ENCODE results near the gene CELA3A. TPM values are rescaled to one million over a fixed set of nuclear protein-coding genes. Genes with fewer than 3 reads are reported as not detected.

Gene CELA3A
- total and polyA plus RNA-seq, 12 donors: 1.6 to 9.4 (median 3.1) TPM; not detected in 7

DNA sequence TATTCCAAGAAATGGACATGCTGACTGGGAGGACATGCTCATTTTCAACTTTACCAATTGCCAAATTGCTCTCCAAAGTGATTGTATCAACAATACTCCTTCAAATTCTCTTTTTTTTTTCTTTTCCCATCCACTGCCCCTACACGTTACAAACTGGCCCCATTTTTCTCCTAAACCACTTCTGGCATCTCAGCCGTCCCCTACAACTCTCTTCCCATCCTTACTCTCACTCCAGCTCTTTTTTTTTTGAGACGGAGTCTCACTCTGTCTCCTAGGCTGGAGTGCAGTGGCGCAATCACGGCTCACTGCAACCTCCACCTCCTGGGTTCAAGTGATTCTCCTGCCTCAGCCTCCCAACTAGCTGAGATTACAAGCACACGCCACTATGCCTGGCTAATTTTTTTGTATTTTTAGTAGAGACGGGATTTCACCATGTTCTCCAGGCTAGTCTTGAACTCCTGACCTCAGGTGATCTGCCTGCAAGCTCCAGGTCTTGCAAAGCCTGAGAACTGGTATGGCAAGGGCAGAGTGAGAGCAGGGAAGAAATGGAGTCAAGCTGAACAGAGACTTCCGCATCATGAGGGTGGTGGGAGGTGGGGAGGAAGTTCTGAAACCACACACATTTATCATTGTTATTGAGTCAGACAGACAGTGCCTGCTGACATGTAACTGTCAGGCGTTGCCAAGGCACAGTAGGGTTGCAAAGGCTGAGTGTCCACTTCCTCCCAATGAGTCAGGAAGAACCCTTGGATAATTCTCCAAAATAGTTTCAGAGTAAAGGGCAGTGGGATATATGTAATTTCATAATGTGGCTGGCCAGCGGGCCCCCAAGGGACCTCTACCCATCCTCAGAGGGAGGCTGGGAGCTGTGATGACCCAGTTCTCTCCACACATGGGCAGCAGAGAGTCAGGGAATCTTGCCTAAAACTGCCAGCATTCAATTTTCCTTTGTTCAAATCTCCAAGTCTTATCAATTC lies 17.4 kb downstream of the CELA3A start:
- H3K27ac ChIP-seq: peak overlapping the region in 2 of 5 donors; percentile 1 to 69
- intact Hi-C loops (cut with DNase I): no loop called here

DNA sequence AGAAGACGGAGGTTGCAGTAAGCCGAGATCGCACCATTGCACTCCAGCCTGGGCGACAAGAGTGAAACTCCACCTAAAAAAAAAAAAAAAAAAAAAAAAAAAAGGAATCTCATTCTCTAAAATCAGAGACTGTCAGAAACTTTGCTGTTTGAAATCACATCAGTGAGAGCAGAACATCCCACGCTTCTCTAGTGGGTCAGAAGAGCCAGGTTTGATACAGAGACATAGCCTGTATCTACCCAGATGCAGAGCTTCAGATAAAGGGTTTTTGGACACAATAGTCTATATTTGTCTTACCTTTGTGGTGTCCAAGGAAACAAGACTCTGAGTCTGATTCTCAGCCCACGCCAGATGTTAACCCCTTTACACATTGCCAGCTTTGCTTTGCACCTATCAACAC lies 19.6 kb downstream of the CELA3A start:
- no peaks in the 10 kb centered on the region for H3K27me3 ChIP-seq
- WGBS, 4 donors: 91 to 96% (median 93%) methylated on average over 6 of the region's 6 CpGs
- H3K4me3 ChIP-seq: no peak overlapping the region
- TF ChIP-seq POLR2A (IDR thresholded peaks at IDR 0.05): no peak
- TF ChIP-seq, protein P1, sequence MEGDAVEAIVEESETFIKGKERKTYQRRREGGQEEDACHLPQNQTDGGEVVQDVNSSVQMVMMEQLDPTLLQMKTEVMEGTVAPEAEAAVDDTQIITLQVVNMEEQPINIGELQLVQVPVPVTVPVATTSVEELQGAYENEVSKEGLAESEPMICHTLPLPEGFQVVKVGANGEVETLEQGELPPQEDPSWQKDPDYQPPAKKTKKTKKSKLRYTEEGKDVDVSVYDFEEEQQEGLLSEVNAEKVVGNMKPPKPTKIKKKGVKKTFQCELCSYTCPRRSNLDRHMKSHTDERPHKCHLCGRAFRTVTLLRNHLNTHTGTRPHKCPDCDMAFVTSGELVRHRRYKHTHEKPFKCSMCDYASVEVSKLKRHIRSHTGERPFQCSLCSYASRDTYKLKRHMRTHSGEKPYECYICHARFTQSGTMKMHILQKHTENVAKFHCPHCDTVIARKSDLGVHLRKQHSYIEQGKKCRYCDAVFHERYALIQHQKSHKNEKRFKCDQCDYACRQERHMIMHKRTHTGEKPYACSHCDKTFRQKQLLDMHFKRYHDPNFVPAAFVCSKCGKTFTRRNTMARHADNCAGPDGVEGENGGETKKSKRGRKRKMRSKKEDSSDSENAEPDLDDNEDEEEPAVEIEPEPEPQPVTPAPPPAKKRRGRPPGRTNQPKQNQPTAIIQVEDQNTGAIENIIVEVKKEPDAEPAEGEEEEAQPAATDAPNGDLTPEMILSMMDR (IDR thresholded peaks at IDR 0.05): no peak
- no peaks in the 10 kb centered on the region for H3K36me3 ChIP-seq (replicated peaks in 1 of 2)
- H3K9me3 ChIP-seq (replicated peaks in 1 of 3): no peaks in the 10 kb centered on the region
- H3K4me1 ChIP-seq (replicated peaks in 1 of 2): peaks cover 0 to 15% of the 10 kb centered on the region in 2 donors
- no peak overlapping the region for H3K27ac ChIP-seq
- DNase-seq: no peak
- intact Hi-C loops (cut with DNase I): no loop called here

More for the DNA sequence above, 17.4 kb downstream of the CELA3A start:
- WGBS, 4 donors: 51 to 54% (median 53%) methylated on average over 10 of the region's 10 CpGs
- H3K4me1 ChIP-seq (replicated peaks in 1 of 2): peaks cover 0 to 4% of the 10 kb centered on the region in 2 donors
- peak in 6 of 7 donors; percentile 50 to 73 (median 57) for DNase-seq
- TF ChIP-seq, protein P1 (IDR thresholded peaks at IDR 0.05): peak in 3 of 6 experiments; percentile 9 to 25 (median 16)
- no peak for TF ChIP-seq POLR2A (IDR thresholded peaks at IDR 0.05)
- no peaks in the 10 kb centered on the region for H3K9me3 ChIP-seq (replicated peaks in 1 of 3)
- H3K36me3 ChIP-seq (replicated peaks in 1 of 2): no peaks in the 10 kb centered on the region
- no peaks in the 10 kb centered on the region for H3K27me3 ChIP-seq
- H3K4me3 ChIP-seq: no peak overlapping the region

DNA sequence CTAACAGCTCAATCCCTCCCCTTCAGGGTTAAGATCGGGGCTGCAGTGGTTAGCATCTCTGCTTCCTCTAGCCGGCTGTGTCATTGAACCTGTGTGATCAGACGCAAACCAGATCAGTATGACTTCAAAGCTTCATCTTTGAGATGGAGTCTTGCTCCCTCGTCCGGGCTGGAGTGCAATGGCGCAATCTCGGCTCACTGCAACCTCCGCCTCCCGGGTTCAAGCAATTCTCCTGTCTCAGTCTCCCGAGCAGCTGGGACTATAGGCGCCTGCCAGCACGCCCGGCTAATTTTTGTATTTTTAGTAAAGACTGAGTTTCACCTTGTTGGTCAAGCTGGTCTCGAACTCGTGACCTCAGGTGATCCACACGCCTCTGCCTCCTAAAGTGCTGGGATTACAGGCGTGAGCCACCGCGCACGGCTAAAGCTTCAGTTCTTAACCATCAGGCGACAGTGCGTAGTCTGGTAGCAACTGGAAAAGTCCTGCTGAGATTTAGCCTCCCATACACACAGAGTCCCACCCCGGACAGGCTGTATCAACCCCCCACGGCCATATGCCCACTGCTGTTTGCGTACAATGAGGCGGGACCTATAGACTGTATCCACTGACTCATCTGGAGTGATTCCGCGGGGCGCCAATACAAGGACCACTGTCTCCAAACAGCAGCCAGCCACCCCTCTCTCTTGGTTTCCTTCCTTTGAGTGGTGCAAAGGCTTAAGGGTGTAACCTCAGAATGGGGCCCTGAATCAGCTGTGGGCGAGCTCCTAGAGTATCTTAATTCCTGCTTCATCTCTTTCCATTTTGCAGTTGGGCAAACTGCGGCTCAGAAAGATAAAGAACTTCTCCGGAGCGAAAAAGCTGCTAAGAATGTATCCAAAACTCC lies 23.3 kb downstream of the CELA3A start:
- intact Hi-C loops (cut with DNase I): no loop called here
- Histone ChIP-seq H3K27ac (peak overlapping the region; percentile 93 to 100 (median 98)), H3K9me3 (replicated peaks in 1 of 3) (no peaks in the 10 kb centered on the region), H3K4me1 (replicated peaks in 1 of 2) (peaks cover 0 to 16% of the 10 kb centered on the region in 2 donors), H3K27me3 (no peaks in the 10 kb centered on the region), H3K4me3 (peak overlapping the region; percentile 40 to 88 (median 78)), H3K36me3 (replicated peaks in 1 of 2) (no peaks in the 10 kb centered on the region)
- TF ChIP-seq, protein P1 (IDR thresholded peaks at IDR 0.05): peak in 1 of 6 experiments; percentile 9
- no peak for TF ChIP-seq POLR2A (IDR thresholded peaks at IDR 0.05)
- peak; percentile 62 to 84 (median 74) for DNase-seq
- WGBS, 4 donors: 2 to 7% (median 4%) methylated on average over 26 to 33 of the region's 33 CpGs

Data from adrenal gland (tissue), 12 donors.